Measurements from ENCODE around the gene GPC1. TPM values are rescaled to one million over a fixed set of nuclear protein-coding genes. Genes with fewer than 3 reads are reported as not detected.

GPC1 gene
- total RNA-seq, 1 donor from 2014 or later, result 4.5 TPM

DNA sequence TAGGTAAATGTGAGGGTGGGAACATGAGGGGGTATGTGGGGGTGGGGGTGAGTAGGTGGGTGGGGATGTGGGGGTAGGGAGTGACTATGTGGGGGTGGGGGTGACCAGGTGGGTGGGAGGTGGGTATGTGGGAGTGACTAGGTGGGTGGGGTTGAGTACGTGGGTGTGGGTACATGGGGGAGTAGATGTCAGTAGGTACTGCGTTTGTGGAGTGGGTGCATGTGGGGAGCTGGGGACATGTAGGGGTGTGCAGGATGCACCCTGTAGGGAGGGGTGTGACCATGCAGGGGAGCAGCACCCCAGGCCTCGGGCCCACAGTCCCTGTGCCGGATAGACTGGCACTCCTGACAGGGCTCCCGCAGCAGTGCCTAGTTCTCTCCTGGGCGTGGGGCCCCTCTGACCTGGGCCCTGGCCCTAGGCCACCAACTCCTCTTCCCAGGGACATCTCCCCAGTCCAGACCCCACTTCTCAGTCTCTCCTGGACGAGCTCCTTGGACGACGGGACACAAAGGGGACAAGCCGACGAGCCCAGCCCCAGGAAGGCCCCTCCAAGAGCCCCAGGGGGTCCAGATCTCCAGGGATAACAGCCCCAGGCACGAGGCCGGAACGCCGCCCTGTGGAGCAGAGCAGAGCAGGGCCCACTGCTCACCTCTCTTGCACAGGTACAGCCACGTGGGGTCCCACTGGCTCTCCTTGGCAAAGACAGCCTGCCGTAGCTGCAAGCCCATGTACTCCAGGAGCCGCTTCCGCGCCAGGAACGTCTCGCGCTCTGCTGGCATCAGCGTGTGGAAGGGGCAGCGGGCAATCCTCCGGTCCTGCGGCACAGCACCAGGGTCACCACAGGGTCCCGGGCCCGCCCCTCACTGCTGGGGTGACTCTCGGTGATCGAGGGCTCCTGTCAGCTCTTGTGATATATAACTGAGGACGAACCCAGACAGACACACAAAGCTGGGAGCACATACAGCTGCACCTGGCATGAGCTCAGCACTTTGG is 64.1 kb downstream of the GPC1 start:
- Mint-ChIP-seq H3K9me3 (ENCODE audit: unreplicated experiment) (no peaks in the 10 kb centered on the region), H3K36me3 (ENCODE audit: low read depth, unreplicated experiment) (no peaks in the 10 kb centered on the region), H3K4me3 (ENCODE audit: unreplicated experiment) (no peak overlapping the region), H3K27ac (ENCODE audit: unreplicated experiment) (no peak overlapping the region), H3K4me1 (ENCODE audit: unreplicated experiment) (no peaks in the 10 kb centered on the region), H3K27me3 (ENCODE audit: unreplicated experiment) (peaks cover 4% of the 10 kb centered on the region)
- TF ChIP-seq, protein P1, sequence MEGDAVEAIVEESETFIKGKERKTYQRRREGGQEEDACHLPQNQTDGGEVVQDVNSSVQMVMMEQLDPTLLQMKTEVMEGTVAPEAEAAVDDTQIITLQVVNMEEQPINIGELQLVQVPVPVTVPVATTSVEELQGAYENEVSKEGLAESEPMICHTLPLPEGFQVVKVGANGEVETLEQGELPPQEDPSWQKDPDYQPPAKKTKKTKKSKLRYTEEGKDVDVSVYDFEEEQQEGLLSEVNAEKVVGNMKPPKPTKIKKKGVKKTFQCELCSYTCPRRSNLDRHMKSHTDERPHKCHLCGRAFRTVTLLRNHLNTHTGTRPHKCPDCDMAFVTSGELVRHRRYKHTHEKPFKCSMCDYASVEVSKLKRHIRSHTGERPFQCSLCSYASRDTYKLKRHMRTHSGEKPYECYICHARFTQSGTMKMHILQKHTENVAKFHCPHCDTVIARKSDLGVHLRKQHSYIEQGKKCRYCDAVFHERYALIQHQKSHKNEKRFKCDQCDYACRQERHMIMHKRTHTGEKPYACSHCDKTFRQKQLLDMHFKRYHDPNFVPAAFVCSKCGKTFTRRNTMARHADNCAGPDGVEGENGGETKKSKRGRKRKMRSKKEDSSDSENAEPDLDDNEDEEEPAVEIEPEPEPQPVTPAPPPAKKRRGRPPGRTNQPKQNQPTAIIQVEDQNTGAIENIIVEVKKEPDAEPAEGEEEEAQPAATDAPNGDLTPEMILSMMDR (IDR thresholded peaks at IDR 0.05; ENCODE audit: unreplicated experiment), result no peak
- DNase-seq (ENCODE audit: low spot score), result no peak

DNA sequence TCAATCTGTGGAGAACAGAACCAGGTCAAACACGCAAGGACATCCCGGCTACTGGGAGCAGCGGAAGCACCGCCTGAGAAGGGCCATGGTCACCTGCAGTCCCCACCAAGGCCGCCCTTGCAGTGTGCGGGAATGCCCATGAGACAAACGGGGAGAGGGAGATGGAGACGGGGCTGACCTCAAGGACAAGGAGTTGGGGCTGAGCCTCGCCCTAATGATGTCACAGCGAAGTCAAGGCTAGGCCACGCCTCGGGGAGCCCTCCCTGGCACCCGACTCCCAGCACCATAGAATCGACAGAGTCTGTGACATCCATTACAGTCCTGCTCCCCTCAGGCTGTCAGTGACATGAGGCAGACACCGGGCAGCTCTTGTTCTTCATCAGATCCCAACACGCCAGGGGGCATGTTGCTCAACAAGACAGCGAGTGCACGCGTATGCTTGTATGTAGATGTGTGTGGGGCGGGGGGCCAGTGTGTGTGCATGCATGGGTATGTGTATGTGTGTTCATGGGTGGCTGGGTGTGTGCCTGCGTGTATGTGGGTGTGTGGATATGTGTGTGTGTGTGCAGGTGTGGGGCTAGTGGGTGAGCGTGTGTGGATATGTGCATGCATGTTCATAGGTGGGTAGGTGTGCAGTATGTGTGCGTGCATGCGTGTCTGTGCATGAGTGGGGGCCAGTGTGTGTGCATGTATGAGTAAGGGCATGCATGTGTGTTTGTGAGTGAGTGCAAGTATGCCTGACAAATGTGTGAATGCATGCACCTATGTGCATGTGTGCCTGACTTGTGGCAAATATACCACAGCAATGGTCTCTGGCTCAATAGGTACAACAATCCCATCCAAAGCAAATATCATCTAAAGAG is 65.3 kb downstream of the GPC1 start:
- H3K27me3 Mint-ChIP-seq (ENCODE audit: unreplicated experiment), result peaks cover 4% of the 10 kb centered on the region
- H3K36me3 Mint-ChIP-seq (ENCODE audit: low read depth, unreplicated experiment), result no peaks in the 10 kb centered on the region
- no peak overlapping the region for H3K4me3 Mint-ChIP-seq (ENCODE audit: unreplicated experiment)
- DNase-seq (ENCODE audit: low spot score), result no peak
- no peak overlapping the region for H3K27ac Mint-ChIP-seq (ENCODE audit: unreplicated experiment)
- no peaks in the 10 kb centered on the region for H3K4me1 Mint-ChIP-seq (ENCODE audit: unreplicated experiment)
- TF ChIP-seq, protein P1 (IDR thresholded peaks at IDR 0.05; ENCODE audit: unreplicated experiment), result no peak
- H3K9me3 Mint-ChIP-seq (ENCODE audit: unreplicated experiment), result no peaks in the 10 kb centered on the region

DNA sequence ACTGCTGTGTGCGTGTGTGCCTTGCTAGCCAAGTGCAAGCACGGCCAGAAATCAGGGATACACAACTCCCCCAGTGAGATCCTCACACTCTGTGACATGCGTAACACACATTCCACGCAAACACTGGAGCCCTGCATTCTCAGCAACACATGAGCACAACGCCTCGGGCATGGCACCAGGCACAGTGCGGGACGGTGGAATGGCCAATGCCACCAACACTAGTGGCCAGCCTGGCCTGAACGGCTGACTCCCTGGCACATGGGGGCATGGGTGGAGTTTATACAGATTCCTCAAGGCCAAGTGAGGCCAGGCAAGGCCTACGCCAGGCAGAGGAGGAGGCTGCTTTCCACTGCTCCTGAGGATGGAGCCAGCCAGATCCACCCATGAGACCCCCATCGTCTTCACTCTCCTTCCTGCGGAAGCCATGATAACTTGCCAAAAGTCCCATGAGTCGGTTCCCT is 66.1 kb downstream of the GPC1 start:
- DNase-seq (ENCODE audit: low spot score), result no peak
- Mint-ChIP-seq H3K4me1 (ENCODE audit: unreplicated experiment) (no peaks in the 10 kb centered on the region), H3K4me3 (ENCODE audit: unreplicated experiment) (no peak overlapping the region), H3K27me3 (ENCODE audit: unreplicated experiment) (peaks cover 4% of the 10 kb centered on the region), H3K27ac (ENCODE audit: unreplicated experiment) (no peak overlapping the region), H3K36me3 (ENCODE audit: low read depth, unreplicated experiment) (no peaks in the 10 kb centered on the region), H3K9me3 (ENCODE audit: unreplicated experiment) (no peaks in the 10 kb centered on the region)
- TF ChIP-seq, protein P1 (IDR thresholded peaks at IDR 0.05; ENCODE audit: unreplicated experiment), result no peak

DNA sequence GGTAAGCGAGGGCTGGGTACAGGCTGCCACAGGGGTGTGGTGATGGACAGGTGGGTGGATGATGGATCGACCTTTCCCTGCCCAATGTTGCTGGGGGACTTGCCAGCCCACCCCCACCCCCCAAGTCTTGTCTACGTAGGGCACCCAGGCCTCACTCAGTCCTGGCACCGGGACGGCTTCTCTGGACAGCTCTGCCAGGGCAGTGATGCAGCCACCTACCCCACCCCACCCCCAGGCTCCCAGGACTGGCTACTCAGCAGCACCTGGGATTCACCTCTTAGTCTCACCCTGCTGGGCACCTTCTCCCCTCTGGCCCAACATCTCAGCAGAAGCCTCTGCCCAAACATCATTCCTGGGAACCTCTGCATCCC is 66.6 kb downstream of the GPC1 start:
- Mint-ChIP-seq H3K27me3 (ENCODE audit: unreplicated experiment) (peaks cover 4% of the 10 kb centered on the region), H3K9me3 (ENCODE audit: unreplicated experiment) (no peaks in the 10 kb centered on the region), H3K36me3 (ENCODE audit: low read depth, unreplicated experiment) (no peaks in the 10 kb centered on the region), H3K4me1 (ENCODE audit: unreplicated experiment) (no peaks in the 10 kb centered on the region), H3K4me3 (ENCODE audit: unreplicated experiment) (no peak overlapping the region), H3K27ac (ENCODE audit: unreplicated experiment) (no peak overlapping the region)
- TF ChIP-seq, protein P1 (IDR thresholded peaks at IDR 0.05; ENCODE audit: unreplicated experiment), result no peak
- no peak for DNase-seq (ENCODE audit: low spot score)
